ENCODE measurements around the gene POLL.
A peak's percentile ranks its signal among the peaks of the same experiment; 100 is the strongest.

POLL gene

DNA sequence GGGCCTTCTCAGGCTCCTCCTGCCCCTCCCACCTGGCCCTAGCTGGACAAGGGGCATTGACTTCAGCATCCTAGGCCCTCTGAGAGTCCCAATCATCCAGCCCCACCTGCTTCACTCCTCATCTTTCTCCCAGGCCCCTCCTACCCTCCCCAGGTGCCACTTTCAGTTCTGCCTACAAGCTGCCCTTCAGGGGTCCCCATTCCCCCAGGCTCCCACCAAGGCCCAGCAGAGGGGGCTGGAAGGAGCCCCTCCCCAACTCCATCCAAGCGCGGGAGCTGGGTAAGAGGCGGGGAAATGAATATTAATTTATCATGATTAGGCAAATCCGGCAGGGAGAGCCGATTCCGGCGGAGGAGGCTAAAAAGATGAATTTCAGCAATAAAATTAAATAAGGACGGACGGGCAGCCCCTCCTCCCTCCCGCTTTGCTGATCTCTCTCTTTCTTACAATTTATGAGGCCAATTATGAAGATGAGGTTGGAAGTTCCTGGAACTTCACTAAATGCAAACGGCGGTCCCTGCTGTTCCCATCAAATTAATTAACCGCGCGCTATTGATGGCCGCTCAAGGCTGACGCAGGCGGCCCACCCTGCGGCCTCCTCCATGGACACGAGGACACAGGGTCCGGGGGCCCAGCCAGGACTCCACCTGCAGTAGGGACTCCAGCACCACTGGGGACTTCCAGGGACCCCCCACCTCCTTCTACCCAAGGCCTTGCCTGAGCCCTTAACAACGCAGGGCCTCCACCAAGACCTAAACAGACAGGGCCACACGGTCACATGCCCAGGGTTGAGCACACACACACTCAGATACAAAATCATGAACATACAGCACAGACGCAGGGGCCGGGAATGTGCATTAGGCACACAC lies 13.9 kb downstream of the POLL start:
- DNase-seq = no peak

DNA sequence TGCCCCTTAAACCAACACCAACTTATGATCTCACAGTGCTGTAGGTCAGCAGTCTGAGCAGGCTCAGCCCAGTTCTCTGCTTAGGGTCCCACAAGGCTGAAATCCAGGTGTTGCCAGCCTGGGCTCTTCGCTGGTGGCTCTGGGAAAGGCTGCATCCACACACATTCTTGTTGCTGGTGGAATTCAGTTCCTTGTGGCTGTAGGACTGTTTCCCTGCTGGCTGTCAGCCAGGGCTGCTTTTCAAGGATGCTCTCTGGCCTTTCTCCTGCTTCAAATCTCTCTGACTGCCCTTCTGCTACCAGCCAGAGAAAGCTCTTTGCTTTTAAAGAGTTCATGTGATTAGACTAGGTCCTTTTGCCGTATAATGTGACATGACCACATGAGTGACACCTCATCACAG lies 15.3 kb downstream of the POLL start:
- no peak for DNase-seq

- DNase-seq = no peak
These were observed 15.9 kb downstream of the POLL start for GRCh38 chr10:101572126-101572525.

GRCh38 chr10:101571271-101571925 lies 16.7 kb downstream of the POLL start:
- no peak for DNase-seq

- DNase-seq = peak in 2 of 3 donors; percentile 28 to 48
These were observed 17.4 kb downstream of the POLL start for GRCh38 chr10:101570428-101571270.

- peak; percentile 76 to 93 (median 89) for DNase-seq
These were observed 18.2 kb downstream of the POLL start for GRCh38 chr10:101569622-101570427.

GRCh38 chr10:101569323-101569621 lies 18.8 kb downstream of the POLL start:
- DNase-seq = no peak

DNA sequence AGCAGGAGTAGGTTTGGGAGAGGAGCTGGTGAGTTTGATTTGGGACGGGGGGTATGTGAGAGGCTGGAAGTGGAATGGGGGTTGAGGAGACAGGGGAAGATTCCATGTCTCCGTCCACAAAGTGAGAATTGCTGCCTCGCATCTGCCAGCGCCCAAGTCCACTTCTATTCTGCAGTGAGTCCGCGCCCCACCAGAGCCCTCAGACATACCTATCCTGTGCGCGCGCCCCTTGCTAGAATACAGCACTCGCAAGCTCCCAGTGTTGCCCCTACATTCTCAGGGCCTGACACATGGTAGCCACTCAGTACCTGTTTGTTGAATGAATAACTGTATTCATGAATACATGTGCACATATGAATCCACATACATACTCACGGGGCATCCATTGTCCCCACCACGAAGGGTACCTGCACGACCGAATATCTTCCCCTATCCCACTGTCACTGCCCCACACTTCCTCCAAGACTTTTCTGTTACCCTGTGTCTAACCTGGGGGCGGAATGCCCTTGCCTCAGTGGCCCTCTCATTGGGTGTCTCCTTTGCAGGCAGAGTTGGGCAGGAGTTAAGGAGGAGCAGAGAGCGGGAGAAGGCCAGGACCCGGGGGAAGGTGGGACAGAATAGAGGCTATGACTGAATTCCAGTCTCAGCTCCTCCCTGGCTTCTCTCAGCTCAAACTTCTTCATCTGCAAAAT lies 19.9 kb downstream of the POLL start:
- no peak for DNase-seq

GRCh38 chr10:101567165-101568006 lies 20.7 kb downstream of the POLL start:
- no peak for DNase-seq

GRCh38 chr10:101566333-101567164 lies 21.5 kb downstream of the POLL start:
- DNase-seq = peak in 2 of 3 donors; percentile 10 to 25

GRCh38 chr10:101565936-101566332 lies 22.1 kb downstream of the POLL start:
- DNase-seq = no peak

DNA sequence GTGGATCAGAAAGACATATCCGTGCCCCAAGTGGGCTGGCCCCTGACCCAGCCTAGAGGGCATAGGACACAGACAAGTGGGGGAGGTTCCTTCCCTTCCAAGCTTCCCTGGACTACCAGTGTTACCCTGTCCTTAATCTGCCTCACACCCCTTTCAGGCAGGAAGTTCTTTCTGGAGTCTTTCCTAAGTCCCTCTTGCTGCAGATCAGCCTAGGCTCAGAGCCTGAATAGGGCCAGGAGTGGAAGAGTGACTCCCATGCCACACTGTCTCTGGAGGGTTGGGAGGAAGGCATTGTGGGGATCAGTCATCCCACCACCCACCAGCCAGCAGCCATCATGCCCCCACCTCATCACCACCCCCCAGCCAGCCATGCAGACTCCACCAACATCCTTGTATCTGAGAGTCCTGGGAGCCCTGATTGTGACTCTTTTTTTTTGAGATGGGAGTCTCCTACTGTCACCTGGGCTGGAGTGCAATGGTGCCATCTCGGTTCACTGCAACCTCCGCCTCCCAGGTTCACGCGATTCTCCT lies 22.6 kb downstream of the POLL start:
- no peak for DNase-seq

DNA sequence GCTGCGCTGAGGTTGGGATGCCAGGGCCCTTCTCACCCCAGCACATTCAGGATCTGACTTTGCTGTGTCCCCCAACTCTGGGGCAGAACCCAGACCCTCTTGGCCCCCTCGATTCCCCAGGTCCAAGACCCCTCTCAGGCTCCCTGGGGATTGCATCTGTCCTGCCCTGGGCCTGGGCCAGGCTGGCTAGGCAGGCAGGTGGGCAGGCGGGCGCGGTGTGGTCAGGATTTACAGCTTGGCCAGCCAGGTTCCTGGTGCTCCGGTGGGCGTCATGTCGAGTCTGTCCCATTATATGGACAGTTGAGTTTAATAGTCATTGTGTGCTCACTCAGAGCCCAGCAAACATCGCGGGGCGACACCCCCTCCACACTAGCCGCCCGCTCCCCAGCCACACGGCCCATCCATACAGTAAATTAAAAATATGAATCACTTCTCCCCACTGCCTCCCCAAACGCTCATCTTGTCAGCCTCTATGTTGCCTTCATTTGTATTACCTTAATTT lies 23.5 kb downstream of the POLL start:
- DNase-seq = no peak

DNA sequence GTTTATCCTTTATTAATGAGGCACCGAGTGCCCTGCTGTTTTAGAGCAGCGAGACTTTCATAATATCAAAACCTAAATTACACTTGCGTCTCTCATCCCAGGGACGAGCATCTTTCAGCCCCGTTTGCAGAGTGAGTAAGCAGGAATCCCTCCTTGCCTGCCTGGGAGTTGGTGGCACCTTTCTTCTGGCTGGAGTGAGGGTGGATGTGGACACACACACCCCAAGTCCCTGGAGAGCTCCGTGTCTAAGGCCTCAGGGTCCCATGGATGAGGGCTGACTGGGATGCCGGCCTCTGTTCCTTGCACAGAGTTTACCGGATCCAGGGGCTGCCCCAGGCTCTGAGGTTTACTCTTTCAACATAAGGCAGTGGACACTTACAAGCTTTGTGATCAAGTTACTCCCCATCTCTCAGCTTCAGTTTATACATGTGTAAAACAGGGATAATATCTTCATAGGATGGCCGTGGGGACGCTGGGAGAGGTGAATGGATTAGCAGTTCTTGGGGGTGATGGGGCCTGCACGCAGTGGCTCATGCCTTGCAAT lies 24.5 kb downstream of the POLL start:
- DNase-seq = no peak

- DNase-seq = no peak
These were observed 25.1 kb downstream of the POLL start for GRCh38 chr10:101563007-101563406.

DNA sequence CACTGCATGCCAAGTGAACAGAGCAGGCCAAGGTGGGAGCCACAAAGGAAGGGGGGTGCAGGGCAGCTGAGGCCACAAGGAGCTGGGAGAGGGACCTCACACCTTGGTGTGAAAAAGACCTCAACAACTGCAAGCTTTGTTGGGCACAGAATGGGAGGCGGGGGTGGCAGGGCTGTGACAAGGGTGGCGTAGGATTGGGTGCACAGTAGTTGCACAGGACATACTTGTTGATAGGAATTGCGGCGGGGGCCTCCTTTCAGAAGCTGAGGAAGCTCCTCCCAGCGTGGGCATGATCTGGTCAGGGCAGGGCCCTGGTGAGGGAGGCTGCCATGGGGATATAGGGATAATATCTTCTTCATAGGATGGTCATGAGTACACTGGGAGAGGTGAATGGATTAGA lies 25.8 kb downstream of the POLL start:
- no peak for DNase-seq

- no peak for DNase-seq
These were observed 26.8 kb downstream of the POLL start for GRCh38 chr10:101561068-101561915.

DNA sequence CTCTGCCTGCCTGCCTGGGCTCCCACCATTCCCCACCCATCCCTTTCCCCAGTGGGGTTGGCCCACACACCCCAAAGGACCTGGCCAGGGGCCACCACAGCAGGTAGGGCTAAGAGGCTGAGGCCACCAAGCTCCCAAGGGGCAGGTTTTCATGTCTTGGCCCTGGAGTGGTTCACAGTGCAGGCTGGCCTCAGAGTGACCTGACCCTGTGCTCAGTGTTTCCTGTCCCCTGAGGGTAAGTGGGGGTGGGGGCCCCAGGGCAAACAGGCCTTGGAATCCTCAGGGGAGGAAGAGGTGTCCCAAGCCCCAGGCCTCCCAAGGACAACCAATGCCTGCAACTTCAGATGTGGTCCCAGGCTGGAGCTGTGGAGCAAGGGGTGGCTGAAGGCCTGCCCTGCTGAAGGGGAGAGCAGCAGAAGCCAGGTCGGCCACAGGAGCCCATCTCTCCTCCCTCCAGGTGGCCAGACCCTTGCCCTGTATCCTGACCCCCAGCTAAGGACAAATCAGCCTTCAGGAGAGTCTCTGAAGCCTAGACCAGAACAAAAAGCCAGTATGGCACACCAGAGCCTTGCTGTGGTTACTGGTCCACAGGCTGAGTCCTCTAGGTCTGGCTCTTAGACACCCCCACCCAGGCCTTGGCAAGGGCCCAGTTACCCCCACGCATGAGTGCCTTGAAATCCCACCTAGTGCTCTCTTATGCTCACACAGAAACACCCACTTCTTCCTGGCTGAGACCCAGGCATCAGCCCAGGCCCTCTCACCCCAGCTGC lies 27.6 kb downstream of the POLL start:
- no peak for DNase-seq
